GM12864 (cell line): Measurements from ENCODE around the gene PTCSC3.

Source experiments
- DNase-seq: peaks from one replicate; pipeline ENCODE4 v3.0.0-alpha.2; 2011; ENCODE audit warnings: low read depth
- H3K4me3 ChIP-seq: 2 replicates; pipeline ENCODE4 v1.5.1; 2011; ENCODE audit warnings: mild to moderate bottlenecking, low read depth, low read length, control low read depth
- TF ChIP-seq, protein P1 (sequence below): IDR thresholded peaks from 2 replicates; pipeline ENCODE4 v1.5.1; 2011; ENCODE audit warnings: low read depth, mild to moderate bottlenecking, moderate library complexity, low read length, control low read depth, inconsistent platforms; ENCODE audit errors: missing control alignments

PTCSC3 gene

DNA sequence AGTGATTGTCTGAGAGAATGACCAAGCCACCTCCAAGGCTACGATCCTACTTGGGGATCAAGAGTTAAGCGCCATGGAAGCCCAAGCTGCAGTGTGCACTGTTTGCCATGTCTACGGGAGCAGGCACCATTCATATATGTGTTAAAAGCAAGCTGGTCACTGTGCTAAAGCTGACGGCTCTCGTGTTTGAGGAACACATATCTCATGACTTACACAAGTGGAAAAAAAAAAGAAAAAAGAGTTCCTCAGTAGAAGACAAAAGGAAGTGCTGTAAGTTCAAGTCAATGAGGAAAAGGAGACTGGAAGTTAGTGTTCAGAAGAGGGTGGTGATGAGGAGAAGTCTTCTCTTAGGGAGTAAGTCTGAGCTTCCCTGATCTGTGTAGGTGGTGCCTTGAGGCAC, 4.9 kb upstream of the PTCSC3 start:
- no peak overlapping the region for H3K4me3 ChIP-seq
- TF ChIP-seq, protein P1, sequence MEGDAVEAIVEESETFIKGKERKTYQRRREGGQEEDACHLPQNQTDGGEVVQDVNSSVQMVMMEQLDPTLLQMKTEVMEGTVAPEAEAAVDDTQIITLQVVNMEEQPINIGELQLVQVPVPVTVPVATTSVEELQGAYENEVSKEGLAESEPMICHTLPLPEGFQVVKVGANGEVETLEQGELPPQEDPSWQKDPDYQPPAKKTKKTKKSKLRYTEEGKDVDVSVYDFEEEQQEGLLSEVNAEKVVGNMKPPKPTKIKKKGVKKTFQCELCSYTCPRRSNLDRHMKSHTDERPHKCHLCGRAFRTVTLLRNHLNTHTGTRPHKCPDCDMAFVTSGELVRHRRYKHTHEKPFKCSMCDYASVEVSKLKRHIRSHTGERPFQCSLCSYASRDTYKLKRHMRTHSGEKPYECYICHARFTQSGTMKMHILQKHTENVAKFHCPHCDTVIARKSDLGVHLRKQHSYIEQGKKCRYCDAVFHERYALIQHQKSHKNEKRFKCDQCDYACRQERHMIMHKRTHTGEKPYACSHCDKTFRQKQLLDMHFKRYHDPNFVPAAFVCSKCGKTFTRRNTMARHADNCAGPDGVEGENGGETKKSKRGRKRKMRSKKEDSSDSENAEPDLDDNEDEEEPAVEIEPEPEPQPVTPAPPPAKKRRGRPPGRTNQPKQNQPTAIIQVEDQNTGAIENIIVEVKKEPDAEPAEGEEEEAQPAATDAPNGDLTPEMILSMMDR, result no peak
- DNase-seq, result no peak

DNA sequence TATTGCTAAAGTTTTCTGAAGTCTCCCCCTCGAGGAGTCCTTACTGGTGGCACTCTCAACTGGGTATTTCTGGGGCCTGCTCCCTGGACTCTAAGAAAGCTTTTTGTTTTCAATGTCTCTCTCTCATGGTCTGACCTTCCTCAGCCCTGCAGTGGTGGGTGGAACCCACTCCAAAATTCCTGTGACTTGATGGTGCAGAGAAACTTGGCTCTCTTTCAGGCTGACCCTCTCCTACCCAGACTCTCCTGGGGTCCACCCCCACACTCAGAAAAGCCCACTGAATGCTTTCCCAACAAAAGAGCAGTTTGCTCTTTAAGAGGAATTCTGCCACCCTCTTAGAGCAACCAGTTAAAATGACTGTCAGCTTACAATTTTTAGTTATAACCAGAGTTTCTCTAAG, 967 bp upstream of the PTCSC3 start:
- no peak overlapping the region for H3K4me3 ChIP-seq
- no peak for DNase-seq
- TF ChIP-seq, protein P1, result no peak

DNA sequence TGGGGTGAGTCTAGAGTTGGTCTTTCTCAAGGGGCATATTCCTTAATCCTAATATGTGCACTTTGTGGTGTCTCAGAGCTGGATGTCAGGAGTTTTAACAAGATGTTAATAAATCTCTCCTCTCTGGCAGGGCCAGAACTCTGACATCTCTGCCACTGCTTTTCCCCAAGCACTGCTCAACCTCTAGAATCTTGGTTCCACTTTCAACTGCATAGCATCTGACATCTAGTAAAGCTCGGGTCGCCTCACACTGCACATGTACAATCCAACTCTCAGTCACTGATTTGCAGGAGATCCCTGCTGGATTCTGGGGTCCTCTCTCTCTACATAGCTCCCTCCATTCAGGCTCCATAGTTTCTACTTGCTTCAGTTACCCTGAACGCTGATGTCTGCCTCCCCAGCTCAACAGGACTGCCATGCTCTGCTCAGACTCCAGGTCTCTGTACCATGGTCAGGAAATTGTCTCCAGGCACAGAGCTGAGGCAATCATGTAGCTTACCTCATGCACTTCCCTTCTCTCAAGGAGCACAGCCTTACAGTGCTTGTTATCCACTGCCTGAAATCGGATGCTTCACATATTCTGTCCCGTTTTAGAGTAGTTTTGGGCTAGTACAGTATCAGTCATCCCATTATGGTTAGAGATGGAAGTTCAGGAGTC, 1.6 kb downstream of the PTCSC3 start:
- TF ChIP-seq, protein P1, result no peak
- H3K4me3 ChIP-seq, result no peak overlapping the region
- DNase-seq, result no peak

DNA sequence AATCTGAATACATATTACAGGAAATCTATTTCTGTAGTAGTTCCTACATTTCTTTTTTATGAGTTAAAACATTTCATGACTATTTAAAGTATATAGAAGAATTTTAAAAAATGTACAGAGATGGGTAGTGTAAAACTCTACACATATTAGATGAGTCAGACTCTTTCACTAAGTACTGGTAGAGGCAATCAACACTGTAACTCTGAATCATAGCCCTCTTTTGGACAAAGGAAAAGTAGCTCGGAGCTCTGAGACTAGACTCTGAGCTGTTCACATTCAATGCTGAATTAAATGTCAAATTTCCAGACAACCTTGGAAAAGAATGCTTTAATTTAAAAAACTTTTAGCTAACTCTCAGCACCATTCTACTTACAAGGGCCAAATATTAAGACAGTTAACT, 3.4 kb downstream of the PTCSC3 start:
- TF ChIP-seq, protein P1, result no peak
- no peak for DNase-seq
- H3K4me3 ChIP-seq, result no peak overlapping the region

DNA sequence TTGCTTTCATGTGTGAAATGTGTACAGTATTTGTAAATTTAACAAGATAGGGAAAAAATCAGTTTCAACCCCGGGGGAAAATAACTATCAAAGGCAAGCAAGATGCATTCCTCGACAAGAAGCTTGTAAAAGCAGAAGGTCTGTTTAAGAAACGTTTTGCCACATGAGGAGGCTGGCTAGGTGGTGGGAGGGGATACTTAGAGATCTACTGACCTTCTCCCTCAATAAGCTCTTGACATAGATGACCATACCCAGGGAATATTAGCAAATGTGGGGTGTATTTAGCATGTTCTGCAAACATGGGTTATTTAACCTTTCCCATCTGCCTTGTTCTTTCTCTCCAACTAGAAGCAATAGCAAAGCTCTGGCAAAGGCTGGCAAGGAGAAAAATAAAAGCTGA, 4.9 kb downstream of the PTCSC3 start:
- no peak for DNase-seq
- TF ChIP-seq, protein P1, result no peak
- no peak overlapping the region for H3K4me3 ChIP-seq

DNA sequence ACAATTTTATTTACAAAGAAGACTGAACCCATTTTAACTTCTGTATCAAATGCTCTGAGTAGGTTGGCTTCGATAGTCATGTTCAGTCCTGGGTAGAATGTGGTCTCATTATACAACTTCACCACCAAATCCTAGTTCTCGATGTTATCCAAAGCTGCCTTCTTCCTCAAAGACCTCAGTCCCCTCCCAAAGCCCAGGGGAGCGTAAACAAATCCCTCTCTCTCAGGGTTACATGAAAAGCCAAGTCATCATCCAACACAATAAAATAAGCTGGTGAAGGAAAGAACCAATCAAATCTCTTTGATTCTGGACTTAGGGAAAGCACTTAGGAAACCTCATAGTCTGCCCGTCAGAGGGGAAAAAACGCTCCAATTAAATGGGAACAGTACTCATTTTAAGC, 9.1 kb downstream of the PTCSC3 start:
- TF ChIP-seq, protein P1, result no peak
- DNase-seq, result no peak
- no peak overlapping the region for H3K4me3 ChIP-seq

DNA sequence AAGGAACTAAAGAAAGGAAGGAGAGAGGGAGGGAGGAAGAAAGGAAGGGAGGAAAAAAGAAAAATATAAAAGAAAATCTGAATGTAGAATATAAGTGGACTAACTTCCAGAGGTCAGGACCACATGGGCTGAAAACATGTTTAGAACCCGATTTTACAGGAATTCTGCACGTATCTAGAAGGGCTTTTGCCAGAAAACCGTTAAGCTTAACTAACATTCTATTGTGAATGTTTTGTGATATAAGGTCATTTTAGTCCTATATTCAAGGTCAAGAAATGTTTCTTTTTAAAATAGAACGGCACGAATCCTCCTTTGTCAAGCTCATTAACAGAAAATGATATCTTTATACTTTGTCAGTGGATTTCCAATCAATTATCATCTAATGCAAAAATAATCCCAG, 13.1 kb downstream of the PTCSC3 start:
- TF ChIP-seq, protein P1, result no peak
- H3K4me3 ChIP-seq, result no peak overlapping the region
- DNase-seq, result no peak
